ENCODE data around the gene TPSAB1. TPM values are rescaled to one million over a fixed set of nuclear protein-coding genes. Genes with fewer than 3 reads are reported as not detected.
"Not testable (repeated sequence)": the region's sequence is repeated elsewhere in the genome, so short reads cannot be mapped to it uniquely, and the experiment has no call there.

TPSAB1 gene
- total RNA-seq, 1 experiment from 2014 or later = not detected

DNA sequence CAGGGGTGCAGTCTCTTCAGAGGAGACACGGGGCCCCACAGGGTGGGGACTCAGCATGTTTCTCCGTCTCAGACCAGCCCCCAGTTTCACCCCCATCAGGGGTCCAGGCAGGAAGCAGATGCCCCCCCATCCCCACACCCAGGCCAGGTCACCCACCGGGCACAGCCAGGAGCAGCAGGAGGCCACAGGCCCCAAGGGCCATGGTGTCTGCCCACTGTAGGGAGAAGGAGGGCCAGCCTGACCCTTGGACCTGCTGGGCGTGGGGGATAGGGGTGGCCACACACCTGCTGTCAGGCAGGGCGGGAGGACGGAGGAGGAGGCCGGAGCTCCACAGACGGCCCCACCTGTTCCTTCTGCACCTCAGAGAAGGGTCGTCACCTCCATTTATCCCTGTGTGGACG, 15.5 kb upstream of the TPSAB1 start, which contains the start of gene TPSG1:
Gene TPSG1 (minus strand): TSS at position 218 of the 401 bp plus-strand sequence. CDS start 16 bp downstream, at position 202.
- Histone ChIP-seq H3K27ac (no peak within 1 kb of the TSS), H3K4me2 (no peak within 1 kb of the TSS), H3K9me3 (ENCODE audit: insufficient read depth, low read depth) (no peaks in the 10 kb centered on the region), H3K4me1 (replicated peaks; ENCODE audit: insufficient read depth) (no peaks in the 10 kb centered on the region), H2AFZ (no peak within 1 kb of the TSS), H3K79me2 (ENCODE audit: low read depth) (no peaks in the 10 kb centered on the region), H3K27me3 (ENCODE audit: insufficient read depth, low read depth) (peaks cover 44% of the 10 kb centered on the region), H3K9me2 (ENCODE audit: insufficient read depth) (no peaks in the 10 kb centered on the region), H3F3A (ENCODE audit: insufficient read depth, low read depth) (no peaks in the 10 kb centered on the region), H3K4me3 (no peak within 1 kb of the TSS), H4K20me1 (ENCODE audit: insufficient read depth) (no peaks in the 10 kb centered on the region), H3K36me3 (ENCODE audit: low read depth) (no peaks in the 10 kb centered on the region)
- ChIA-PET POLR2A (ENCODE audit: unreplicated experiment) (no interaction called here), CTCF (interaction anchor here (0.6 to 0.7 kb wide), 2 partner anchors 101 to 865 kb away, joined by 3 to 5 read pairs; no protein-coding TSS in a partner anchor)
- intact Hi-C loops (cut with micrococcal nuclease; ENCODE audit: unreplicated experiment) = no loop called here
- no peak for DNase-seq
- no TSS peak for BruUV-seq (replicated peaks)
- no peak for TF ChIP-seq EZH2 (IDR thresholded peaks at IDR 0.05; ENCODE audit: low read depth)
- TF ChIP-seq, protein P1, sequence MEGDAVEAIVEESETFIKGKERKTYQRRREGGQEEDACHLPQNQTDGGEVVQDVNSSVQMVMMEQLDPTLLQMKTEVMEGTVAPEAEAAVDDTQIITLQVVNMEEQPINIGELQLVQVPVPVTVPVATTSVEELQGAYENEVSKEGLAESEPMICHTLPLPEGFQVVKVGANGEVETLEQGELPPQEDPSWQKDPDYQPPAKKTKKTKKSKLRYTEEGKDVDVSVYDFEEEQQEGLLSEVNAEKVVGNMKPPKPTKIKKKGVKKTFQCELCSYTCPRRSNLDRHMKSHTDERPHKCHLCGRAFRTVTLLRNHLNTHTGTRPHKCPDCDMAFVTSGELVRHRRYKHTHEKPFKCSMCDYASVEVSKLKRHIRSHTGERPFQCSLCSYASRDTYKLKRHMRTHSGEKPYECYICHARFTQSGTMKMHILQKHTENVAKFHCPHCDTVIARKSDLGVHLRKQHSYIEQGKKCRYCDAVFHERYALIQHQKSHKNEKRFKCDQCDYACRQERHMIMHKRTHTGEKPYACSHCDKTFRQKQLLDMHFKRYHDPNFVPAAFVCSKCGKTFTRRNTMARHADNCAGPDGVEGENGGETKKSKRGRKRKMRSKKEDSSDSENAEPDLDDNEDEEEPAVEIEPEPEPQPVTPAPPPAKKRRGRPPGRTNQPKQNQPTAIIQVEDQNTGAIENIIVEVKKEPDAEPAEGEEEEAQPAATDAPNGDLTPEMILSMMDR (conservative IDR thresholded peaks at IDR 0.05) = no peak

DNA sequence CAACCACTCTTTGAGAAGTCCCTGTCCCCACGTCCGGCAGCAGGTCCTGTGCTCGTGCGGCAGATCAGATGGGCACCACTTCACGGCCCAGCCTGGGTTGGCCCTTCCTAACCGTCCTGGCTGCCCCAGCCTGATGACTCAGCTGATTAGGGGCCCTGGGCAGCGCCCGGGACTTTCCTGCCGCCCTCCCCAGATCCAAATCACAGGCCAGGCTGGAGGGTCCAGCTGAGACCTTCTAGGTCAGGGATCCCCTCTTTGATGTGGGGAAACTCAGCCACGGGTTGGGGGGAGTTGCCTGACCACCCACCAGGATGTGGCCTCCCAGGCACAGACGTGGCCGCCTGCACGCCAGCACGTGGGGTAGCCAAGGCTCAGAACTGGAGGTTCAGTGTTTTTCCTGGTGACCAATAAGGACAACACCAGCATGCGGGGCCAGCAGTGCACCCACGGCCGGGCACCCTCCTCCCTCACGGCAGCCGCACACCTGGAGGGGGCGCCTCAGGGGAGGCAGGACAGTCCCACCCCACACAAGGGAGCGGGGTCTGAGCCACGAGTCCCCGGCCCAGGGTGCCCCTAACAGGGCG, 14.7 kb upstream of the TPSAB1 start:
- BruUV-seq (replicated peaks); intact Hi-C loops (cut with micrococcal nuclease; ENCODE audit: unreplicated experiment); H3K9me2 ChIP-seq (ENCODE audit: insufficient read depth); H3K4me3 ChIP-seq; DNase-seq; POLR2A ChIA-PET (ENCODE audit: unreplicated experiment); H2AFZ ChIP-seq; H4K20me1 ChIP-seq (ENCODE audit: insufficient read depth); H3K79me2 ChIP-seq (ENCODE audit: low read depth); H3K27ac ChIP-seq; H3F3A ChIP-seq (ENCODE audit: insufficient read depth, low read depth); H3K9me3 ChIP-seq (ENCODE audit: insufficient read depth, low read depth); H3K36me3 ChIP-seq (ENCODE audit: low read depth); H3K4me2 ChIP-seq; CTCF ChIA-PET; H3K4me1 ChIP-seq (replicated peaks; ENCODE audit: insufficient read depth): not testable (repeated sequence)
- H3K27me3 ChIP-seq (ENCODE audit: insufficient read depth, low read depth) = peaks cover 36% of the 10 kb centered on the region

DNA sequence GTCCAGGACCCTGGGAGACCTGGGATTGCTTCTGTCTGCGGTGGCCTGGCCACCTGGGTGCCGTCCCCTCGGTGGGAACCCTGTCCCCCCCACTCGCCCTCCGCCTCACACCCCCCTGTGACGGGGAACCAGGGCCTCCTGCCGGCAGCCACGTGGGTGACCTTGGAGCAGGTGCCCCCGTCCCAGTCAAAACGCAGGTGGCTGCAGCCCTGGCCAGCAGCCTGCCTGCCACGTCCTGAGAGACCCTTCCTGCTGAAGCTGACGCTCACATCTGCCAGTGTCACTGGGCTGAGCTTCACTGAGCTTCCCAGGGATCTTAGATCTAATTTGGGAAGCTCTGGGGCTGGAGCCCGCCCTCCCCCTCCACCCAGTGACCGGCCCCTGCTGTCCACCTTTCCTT, 13.8 kb upstream of the TPSAB1 start:
- H3K27ac ChIP-seq; H3F3A ChIP-seq (ENCODE audit: insufficient read depth, low read depth); H3K36me3 ChIP-seq (ENCODE audit: low read depth); H2AFZ ChIP-seq; CTCF ChIA-PET; DNase-seq; H3K4me2 ChIP-seq; H3K79me2 ChIP-seq (ENCODE audit: low read depth); H3K4me3 ChIP-seq; POLR2A ChIA-PET (ENCODE audit: unreplicated experiment); intact Hi-C loops (cut with micrococcal nuclease; ENCODE audit: unreplicated experiment); H4K20me1 ChIP-seq (ENCODE audit: insufficient read depth); H3K9me2 ChIP-seq (ENCODE audit: insufficient read depth); H3K9me3 ChIP-seq (ENCODE audit: insufficient read depth, low read depth); BruUV-seq (replicated peaks); H3K4me1 ChIP-seq (replicated peaks; ENCODE audit: insufficient read depth): not testable (repeated sequence)
- peaks cover 27% of the 10 kb centered on the region for H3K27me3 ChIP-seq (ENCODE audit: insufficient read depth, low read depth)

DNA sequence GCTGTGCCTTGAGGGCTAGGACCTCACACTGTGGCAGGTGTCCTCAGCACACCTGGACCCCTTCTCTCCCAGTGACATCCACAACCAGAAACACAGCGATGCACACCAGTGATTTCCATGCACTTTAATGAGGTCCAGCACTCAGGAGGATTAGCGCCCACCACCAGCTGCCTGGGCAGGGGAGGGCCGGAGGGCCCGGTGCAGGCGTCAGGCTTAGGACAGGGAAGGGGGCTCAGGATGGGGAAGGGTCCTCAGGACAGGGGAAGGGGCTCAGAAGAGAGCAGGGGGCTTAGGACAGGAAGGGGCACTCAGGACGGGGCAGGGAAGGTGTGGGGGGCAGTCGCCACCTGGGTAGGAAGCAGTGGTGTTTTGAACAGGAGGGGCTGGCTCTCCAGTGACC, 12.3 kb upstream of the TPSAB1 start:
- DNase-seq; H3K79me2 ChIP-seq (ENCODE audit: low read depth); H3K36me3 ChIP-seq (ENCODE audit: low read depth); H3K9me3 ChIP-seq (ENCODE audit: insufficient read depth, low read depth); H3K4me1 ChIP-seq (replicated peaks; ENCODE audit: insufficient read depth); POLR2A ChIA-PET (ENCODE audit: unreplicated experiment); H3K4me2 ChIP-seq; intact Hi-C loops (cut with micrococcal nuclease; ENCODE audit: unreplicated experiment); H3K4me3 ChIP-seq; H3K9me2 ChIP-seq (ENCODE audit: insufficient read depth); H3K27ac ChIP-seq; H4K20me1 ChIP-seq (ENCODE audit: insufficient read depth); CTCF ChIA-PET; H2AFZ ChIP-seq; H3F3A ChIP-seq (ENCODE audit: insufficient read depth, low read depth); BruUV-seq (replicated peaks): not testable (repeated sequence)
- H3K27me3 ChIP-seq (ENCODE audit: insufficient read depth, low read depth) = peaks cover 12% of the 10 kb centered on the region

DNA sequence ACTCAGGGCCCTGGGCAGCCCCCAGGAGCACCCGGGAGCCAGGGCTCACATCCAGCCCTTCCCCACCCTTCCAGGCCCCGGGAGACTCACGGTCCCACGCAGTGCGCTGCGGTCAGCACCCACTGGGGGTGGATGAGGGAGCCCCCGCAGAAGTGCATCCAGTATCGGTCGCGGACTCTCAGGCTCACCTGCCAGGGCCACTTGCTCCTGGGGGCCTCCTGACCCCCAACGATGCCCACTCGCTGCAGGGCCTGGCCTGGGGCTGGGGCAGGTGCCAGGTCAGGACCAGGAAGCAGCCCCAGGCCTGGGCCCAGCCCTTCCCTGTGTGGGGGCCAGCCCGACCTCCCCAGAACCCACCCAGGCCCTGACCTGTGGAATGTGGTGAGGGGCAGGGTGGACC, 11.0 kb upstream of the TPSAB1 start:
- H2AFZ ChIP-seq; DNase-seq; H3K79me2 ChIP-seq (ENCODE audit: low read depth); BruUV-seq (replicated peaks); H3K4me1 ChIP-seq (replicated peaks; ENCODE audit: insufficient read depth); H3K9me3 ChIP-seq (ENCODE audit: insufficient read depth, low read depth); H3K36me3 ChIP-seq (ENCODE audit: low read depth); intact Hi-C loops (cut with micrococcal nuclease; ENCODE audit: unreplicated experiment); H3F3A ChIP-seq (ENCODE audit: insufficient read depth, low read depth); H4K20me1 ChIP-seq (ENCODE audit: insufficient read depth); H3K27ac ChIP-seq; H3K4me3 ChIP-seq; H3K9me2 ChIP-seq (ENCODE audit: insufficient read depth); POLR2A ChIA-PET (ENCODE audit: unreplicated experiment); CTCF ChIA-PET; H3K4me2 ChIP-seq; H3K27me3 ChIP-seq (ENCODE audit: insufficient read depth, low read depth): not testable (repeated sequence)

DNA sequence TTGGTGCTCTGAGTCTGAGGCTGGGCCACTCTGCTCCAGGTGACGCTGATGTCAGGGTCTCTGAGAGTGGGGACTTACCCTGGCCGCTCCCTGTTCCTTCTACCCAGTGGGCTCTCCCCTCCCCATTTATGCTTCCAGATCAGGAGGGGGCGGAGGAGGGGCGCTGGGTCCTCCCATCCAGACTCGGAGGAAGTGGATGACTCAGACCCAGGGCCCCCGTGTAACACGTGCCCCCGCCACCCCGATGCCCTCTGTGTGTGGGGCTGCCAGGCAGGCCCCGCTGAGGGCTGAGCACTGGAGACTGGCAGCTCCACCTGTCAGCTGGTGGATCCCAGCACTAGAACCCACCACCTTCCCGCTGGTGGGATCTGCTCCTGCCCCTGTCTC, 10.4 kb upstream of the TPSAB1 start, which contains the start of gene TPSB2:
Gene TPSB2 (minus strand): TSS at position 101 of the 387 bp plus-strand sequence. CDS start 233 bp downstream, outside the sequence.
- H3K9me2 ChIP-seq (ENCODE audit: insufficient read depth); H3K4me3 ChIP-seq; POLR2A ChIA-PET (ENCODE audit: unreplicated experiment); H2AFZ ChIP-seq; H4K20me1 ChIP-seq (ENCODE audit: insufficient read depth); H3K4me2 ChIP-seq; H3K27ac ChIP-seq; H3K9me3 ChIP-seq (ENCODE audit: insufficient read depth, low read depth); intact Hi-C loops (cut with micrococcal nuclease; ENCODE audit: unreplicated experiment); CTCF ChIA-PET; BruUV-seq (replicated peaks); H3K79me2 ChIP-seq (ENCODE audit: low read depth); DNase-seq; H3K36me3 ChIP-seq (ENCODE audit: low read depth); H3K4me1 ChIP-seq (replicated peaks; ENCODE audit: insufficient read depth); H3F3A ChIP-seq (ENCODE audit: insufficient read depth, low read depth); H3K27me3 ChIP-seq (ENCODE audit: insufficient read depth, low read depth): not testable (repeated sequence)

Measured in PC-9 (cell line).